Trophoblast cell (in vitro differentiated cells and primary cell): ENCODE measurements around the gene RAET1L.
"Not testable (repeated sequence)": the region's sequence is repeated elsewhere in the genome, so short reads cannot be mapped to it uniquely, and the experiment has no call there.

Experiments used
- DNase-seq, 2 donors: peaks; one replicate each; pipeline ENCODE4 v3.0.0-alpha.2; 2016
- H2AFZ ChIP-seq: 2 replicates; pipeline ENCODE4 v1.6.1; 2013; ENCODE audit warnings: low read length, moderate library complexity, mild to moderate bottlenecking; ENCODE audit not compliant: insufficient read depth, poor library complexity
- H2AK5ac ChIP-seq: 2 replicates; pipeline ENCODE4 v1.6.1; 2013; ENCODE audit warnings: mild to moderate bottlenecking, low read length
- H2BK120ac ChIP-seq: 2 replicates; pipeline ENCODE4 v1.6.1; 2013; ENCODE audit warnings: low read length, mild to moderate bottlenecking, moderate library complexity; ENCODE audit not compliant: insufficient read depth, poor library complexity
- H2BK12ac ChIP-seq: 2 replicates; pipeline ENCODE4 v1.6.1; 2013; ENCODE audit warnings: mild to moderate bottlenecking, low read length, moderate library complexity
- H2BK5ac ChIP-seq: 2 replicates; pipeline ENCODE4 v1.6.1; 2013; ENCODE audit warnings: low read length, low read depth, moderate library complexity, mild to moderate bottlenecking; ENCODE audit not compliant: poor library complexity
- H3K14ac ChIP-seq: 2 replicates; pipeline ENCODE4 v1.6.1; 2013; ENCODE audit warnings: mild to moderate bottlenecking, low read length
- H3K18ac ChIP-seq: 2 replicates; pipeline ENCODE4 v1.6.1; 2013; ENCODE audit warnings: mild to moderate bottlenecking, low read length
- H3K23ac ChIP-seq: 2 replicates; pipeline ENCODE4 v1.6.1; 2013; ENCODE audit warnings: low read length
- H3K27ac ChIP-seq: 2 replicates; pipeline ENCODE4 v1.5.1; 2013; ENCODE audit warnings: low read depth, mild to moderate bottlenecking, inconsistent platforms, low read length, moderate library complexity
- H3K27me3 ChIP-seq: 2 replicates; pipeline ENCODE4 v1.6.1; 2013; ENCODE audit warnings: inconsistent platforms, mild to moderate bottlenecking, low read length, moderate library complexity; ENCODE audit not compliant: insufficient read depth
- H3K36me3 ChIP-seq, 2 experiments: 1 replicate in 1 of 2; 2 replicates in 1 of 2; pipeline ENCODE4 v1.6.1; 2013; ENCODE audit warnings: low read length in 2 of 2, mild to moderate bottlenecking in 2 of 2, moderate library complexity in 1 of 2; ENCODE audit not compliant: insufficient read depth in 2 of 2, control insufficient read depth in 1 of 2
- H3K4ac ChIP-seq: 2 replicates; pipeline ENCODE4 v1.6.1; 2013; ENCODE audit warnings: low read depth, mild to moderate bottlenecking, low read length, moderate library complexity
- H3K4me1 ChIP-seq, 2 experiments: 1 replicate in 1 of 2; 2 replicates in 1 of 2; pipeline ENCODE4 v1.6.1; 2013; ENCODE audit warnings: low read length in 2 of 2, mild to moderate bottlenecking in 2 of 2, moderate library complexity in 1 of 2; ENCODE audit not compliant: insufficient read depth in 2 of 2, control insufficient read depth in 1 of 2
- H3K4me2 ChIP-seq: 2 replicates; pipeline ENCODE4 v1.6.1; 2013; ENCODE audit warnings: inconsistent platforms, mild to moderate bottlenecking, low read length, moderate library complexity
- H3K4me3 ChIP-seq: 2 replicates; pipeline ENCODE4 v1.5.1; 2013; ENCODE audit warnings: mild to moderate bottlenecking, low read depth, low read length, inconsistent platforms
- H3K79me1 ChIP-seq: one replicate; pipeline ENCODE4 v1.6.1; 2013; ENCODE audit warnings: low read length
- H3K79me2 ChIP-seq: 2 replicates; pipeline ENCODE4 v1.6.1; 2013; ENCODE audit warnings: low read length, mild to moderate bottlenecking; ENCODE audit not compliant: control insufficient read depth, insufficient read depth, poor library complexity
- H3K9ac ChIP-seq: 2 replicates; pipeline ENCODE4 v1.6.1; 2013; ENCODE audit warnings: mild to moderate bottlenecking, low read length
- H3K9me3 ChIP-seq: 2 replicates; pipeline ENCODE4 v1.6.1; 2013; ENCODE audit warnings: low read depth, mild to moderate bottlenecking, control low read depth, inconsistent platforms, low read length; ENCODE audit not compliant: insufficient read depth
- H4K12ac ChIP-seq: 2 replicates; pipeline ENCODE4 v1.6.1; 2013; ENCODE audit warnings: low read depth, mild to moderate bottlenecking, low read length, moderate library complexity
- H4K8ac ChIP-seq: 2 replicates; pipeline ENCODE4 v1.6.1; 2013; ENCODE audit warnings: low read depth, mild to moderate bottlenecking, low read length, moderate library complexity
- H4K91ac ChIP-seq: one replicate; pipeline ENCODE4 v1.6.1; 2013; ENCODE audit warnings: low read depth, mild to moderate bottlenecking, low read length, moderate library complexity
- WGBS: extraction: QIAGEN DNeasy Blood & Tissue Kit; methylation state at CpG from one replicate; pipeline ENCODE4 v1.1.7; 2013; ENCODE audit warnings: missing lambda C conversion rate; ENCODE audit not compliant: insufficient read length, insufficient coverage; ENCODE audit errors: extremely low coverage; 5-methylcytosine and 5-hydroxymethylcytosine counted together

RAET1L gene

DNA sequence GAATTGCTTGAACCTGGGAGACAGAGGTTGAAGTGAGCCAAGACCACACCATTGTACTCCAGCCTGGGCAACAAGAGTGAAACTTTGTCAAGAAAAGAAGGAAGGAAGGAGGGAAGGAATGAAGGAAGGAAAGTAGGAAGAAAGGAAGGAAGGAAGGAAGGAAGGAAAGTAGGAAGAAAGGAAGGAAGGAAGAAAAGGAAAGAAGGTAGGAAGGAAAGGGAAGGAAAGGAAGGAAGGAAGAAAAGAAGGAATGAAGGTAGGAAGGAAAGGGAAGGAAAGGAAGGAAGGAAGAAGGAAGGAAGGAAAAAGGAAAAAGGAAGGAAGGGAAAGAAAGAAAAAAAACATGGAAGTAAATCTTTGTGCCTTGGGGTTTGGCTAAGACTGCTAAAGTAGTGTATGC lies 49.9 kb downstream of the RAET1L start:
- no peak overlapping the region for H3K18ac ChIP-seq
- no peak overlapping the region for H4K91ac ChIP-seq
- H3K14ac ChIP-seq, result no peak overlapping the region
- H2BK120ac ChIP-seq, result no peak overlapping the region
- no peaks in the 10 kb centered on the region for H3K36me3 ChIP-seq
- no peak overlapping the region for H4K12ac ChIP-seq
- no peak overlapping the region for H3K27ac ChIP-seq
- H3K4me2 ChIP-seq, result no peak overlapping the region
- no peaks in the 10 kb centered on the region for H3K79me2 ChIP-seq
- no peak overlapping the region for H3K4me3 ChIP-seq
- no peak overlapping the region for H4K8ac ChIP-seq
- no peak overlapping the region for H3K9ac ChIP-seq
- H2AK5ac ChIP-seq, result no peak overlapping the region
- no peak for DNase-seq
- H3K4me1 ChIP-seq, result no peaks in the 10 kb centered on the region
- no peak overlapping the region for H2BK5ac ChIP-seq
- H2AFZ ChIP-seq, result no peak overlapping the region
- no peak overlapping the region for H2BK12ac ChIP-seq
- H3K79me1 ChIP-seq, result no peaks in the 10 kb centered on the region
- no peak overlapping the region for H3K4ac ChIP-seq
- peaks cover 5% of the 10 kb centered on the region for H3K27me3 ChIP-seq
- no peak overlapping the region for H3K23ac ChIP-seq
- H3K9me3 ChIP-seq, result no peaks in the 10 kb centered on the region

- Histone ChIP-seq H2AK5ac (no peak overlapping the region), H3K27me3 (peaks cover 5% of the 10 kb centered on the region), H3K18ac (no peak overlapping the region), H3K79me2 (no peaks in the 10 kb centered on the region), H4K12ac (no peak overlapping the region), H3K4ac (no peak overlapping the region), H3K4me2 (no peak overlapping the region), H3K9me3 (no peaks in the 10 kb centered on the region), H3K4me1 (no peaks in the 10 kb centered on the region), H2AFZ (no peak overlapping the region), H2BK12ac (no peak overlapping the region), H3K9ac (no peak overlapping the region), H2BK5ac (no peak overlapping the region), H3K27ac (no peak overlapping the region), H4K8ac (no peak overlapping the region), H4K91ac (no peak overlapping the region), H3K23ac (no peak overlapping the region), H3K14ac (no peak overlapping the region), H3K79me1 (no peaks in the 10 kb centered on the region), H2BK120ac (no peak overlapping the region), H3K36me3 (no peaks in the 10 kb centered on the region), H3K4me3 (no peak overlapping the region)
- no CpG with 5 or more reads among the region's 3 CpGs for WGBS
- no peak for DNase-seq
These were observed 50.5 kb downstream of the RAET1L start for GRCh38 chr6:149974825-149975224.

- not testable (repeated sequence) for H2BK120ac ChIP-seq, H3K36me3 ChIP-seq, DNase-seq, H3K9me3 ChIP-seq, H3K27me3 ChIP-seq, H2AK5ac ChIP-seq, H3K79me1 ChIP-seq, H2BK5ac ChIP-seq, H3K79me2 ChIP-seq, H3K23ac ChIP-seq, H3K27ac ChIP-seq, H4K12ac ChIP-seq, H3K4ac ChIP-seq, H3K14ac ChIP-seq, H3K18ac ChIP-seq, H4K91ac ChIP-seq, H2AFZ ChIP-seq, H3K4me3 ChIP-seq, H2BK12ac ChIP-seq, H3K4me2 ChIP-seq, H3K9ac ChIP-seq, H3K4me1 ChIP-seq, H4K8ac ChIP-seq
- WGBS, result no CpG with 5 or more reads among the region's 6 CpGs
These were observed 50.9 kb downstream of the RAET1L start for GRCh38 chr6:149974394-149974793.

DNA sequence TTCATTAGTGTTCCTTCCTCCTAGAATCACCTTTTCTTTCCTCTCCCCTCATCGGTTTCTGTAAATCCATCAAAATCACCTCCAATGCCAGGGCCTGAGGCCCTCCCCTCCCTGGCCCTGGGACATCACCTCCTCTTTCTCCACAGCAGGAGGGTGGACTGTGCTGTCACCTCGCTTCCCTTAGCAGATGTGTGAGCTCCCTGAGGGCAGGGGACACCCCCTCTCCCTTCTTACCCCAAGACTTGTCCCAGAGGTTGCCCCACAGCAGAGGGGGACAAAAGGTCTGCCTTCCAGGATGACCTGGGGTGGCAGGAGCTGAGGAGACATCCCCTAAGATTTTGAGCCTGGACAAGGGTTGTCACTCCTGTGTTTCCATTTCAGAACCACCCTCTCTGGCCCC lies 55.7 kb downstream of the RAET1L start:
- H3K4me2 ChIP-seq, result no peak overlapping the region
- H3K4me1 ChIP-seq, result peaks cover 3 to 5% of the 10 kb centered on the region in 2 experiments
- DNase-seq, result no peak
- no peak overlapping the region for H3K14ac ChIP-seq
- no peak overlapping the region for H2BK12ac ChIP-seq
- no peak overlapping the region for H3K27ac ChIP-seq
- no peaks in the 10 kb centered on the region for H3K36me3 ChIP-seq
- no peak overlapping the region for H3K18ac ChIP-seq
- H3K9me3 ChIP-seq, result peaks cover 8% of the 10 kb centered on the region
- H3K9ac ChIP-seq, result no peak overlapping the region
- no peak overlapping the region for H2AK5ac ChIP-seq
- H3K27me3 ChIP-seq, result peaks cover 25% of the 10 kb centered on the region
- H4K8ac ChIP-seq, result no peak overlapping the region
- H3K79me2 ChIP-seq, result no peaks in the 10 kb centered on the region
- H2AFZ ChIP-seq, result no peak overlapping the region
- H3K79me1 ChIP-seq, result no peaks in the 10 kb centered on the region
- H3K4me3 ChIP-seq, result no peak overlapping the region
- WGBS, result no CpG with 5 or more reads among the region's 2 CpGs
- H4K12ac ChIP-seq, result no peak overlapping the region
- no peak overlapping the region for H2BK5ac ChIP-seq
- H4K91ac ChIP-seq, result no peak overlapping the region
- no peak overlapping the region for H3K4ac ChIP-seq
- no peak overlapping the region for H3K23ac ChIP-seq
- H2BK120ac ChIP-seq, result no peak overlapping the region
